Activated CD4-positive, alpha-beta T cell treated with anti-CD3 and anti-CD28 coated beads, Interleukin-10, Interleukin-2, amounts not matched to agents 100 ng/mL and 50 ng/mL, durations not matched to agents 16 hours and 8 hours (primary cell): Measurements from ENCODE around the gene MCM8.
A peak's percentile ranks its signal among the peaks of the same experiment; 100 is the strongest.

Source experiments
- DNase-seq: peaks from one replicate; pipeline ENCODE4 v3.0.0-alpha.2; 2020

MCM8 gene

DNA sequence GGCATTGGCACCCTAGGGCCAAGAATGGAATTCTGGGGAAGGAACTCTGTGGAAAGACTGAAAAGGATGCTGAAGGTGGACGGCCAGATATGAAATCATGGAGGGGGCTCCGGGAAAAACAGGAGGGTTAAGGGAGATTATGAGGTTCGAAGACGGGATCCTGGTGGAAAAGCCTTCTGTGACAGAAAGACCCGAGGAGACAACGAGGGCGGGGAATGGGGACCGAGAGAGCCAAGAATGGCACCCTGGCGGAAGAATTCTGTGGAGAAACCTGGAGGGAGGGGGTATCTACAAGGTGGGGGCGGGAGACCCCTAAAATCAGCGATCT, 545 bp upstream of the MCM8 start:
- DNase-seq: no peak

- DNase-seq: no peak
These were observed 17.0 kb downstream of the MCM8 start for GRCh38 chr20:5967469-5967868.

DNA sequence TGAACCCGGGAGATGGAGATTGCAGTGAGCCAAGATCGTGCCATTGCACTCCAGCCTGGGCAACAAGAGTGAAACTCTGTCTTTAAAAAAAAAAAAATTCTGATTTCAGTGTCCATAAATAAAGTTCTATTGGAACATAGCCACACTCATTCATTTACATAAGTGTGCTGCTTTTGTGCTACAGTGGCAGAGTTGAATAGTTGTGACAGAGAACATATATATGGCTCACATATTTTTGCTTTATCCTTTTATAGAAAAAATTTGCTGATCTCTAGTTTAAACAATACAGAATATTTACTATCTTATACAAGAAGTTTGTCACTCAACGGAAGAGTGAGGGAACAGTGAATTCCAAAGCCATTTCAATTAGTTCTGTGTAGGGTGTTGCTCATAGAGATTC, 18.0 kb downstream of the MCM8 start:
- no peak for DNase-seq

DNA sequence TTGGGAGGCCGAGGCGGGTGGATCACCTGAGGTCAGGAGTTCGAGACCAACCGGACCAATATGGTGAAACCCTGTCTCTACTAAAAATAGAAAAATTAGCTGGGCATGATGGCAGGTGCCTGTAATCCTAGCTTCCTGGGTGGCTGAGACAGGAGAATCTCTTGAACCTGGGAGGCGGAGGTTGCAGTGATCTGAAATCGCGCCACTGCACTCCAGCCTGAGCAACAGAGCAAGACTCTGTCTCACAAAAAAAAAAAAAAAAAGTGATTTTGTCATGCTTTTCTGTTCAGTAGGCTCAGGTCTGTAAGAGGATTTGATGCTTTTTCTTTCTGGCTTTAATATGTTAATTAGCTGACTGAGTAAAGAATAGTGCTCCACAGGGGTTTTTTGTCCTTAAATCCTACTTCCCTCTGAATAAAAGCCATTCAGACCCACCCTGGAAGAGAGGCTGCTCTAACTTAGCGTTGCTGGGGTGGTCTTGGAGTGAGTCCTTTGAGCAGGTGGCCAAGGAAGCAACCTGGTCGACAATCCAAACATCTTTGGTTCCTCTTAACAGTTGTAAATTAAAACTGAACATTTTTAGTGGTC, 19.0 kb downstream of the MCM8 start:
- DNase-seq: no peak

DNA sequence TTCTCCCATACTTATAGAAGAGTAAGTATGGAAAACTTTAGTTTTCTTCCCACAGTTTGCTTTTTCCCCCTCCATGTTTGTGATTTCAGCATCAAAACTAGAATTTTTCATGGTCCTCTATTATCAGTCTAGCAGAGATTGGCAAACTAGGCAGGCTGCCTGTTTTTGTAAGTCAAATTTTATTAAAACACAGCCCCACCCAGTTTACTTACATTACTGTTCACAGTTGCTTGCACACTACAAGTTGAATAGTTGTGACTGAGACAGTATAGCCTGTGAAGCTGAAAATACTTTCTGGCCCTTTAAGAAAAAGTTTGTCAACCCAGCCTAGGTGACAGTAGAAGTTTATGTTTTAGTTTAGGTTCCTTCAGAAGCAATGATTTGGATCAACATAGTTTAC, 19.5 kb downstream of the MCM8 start:
- DNase-seq: no peak

DNA sequence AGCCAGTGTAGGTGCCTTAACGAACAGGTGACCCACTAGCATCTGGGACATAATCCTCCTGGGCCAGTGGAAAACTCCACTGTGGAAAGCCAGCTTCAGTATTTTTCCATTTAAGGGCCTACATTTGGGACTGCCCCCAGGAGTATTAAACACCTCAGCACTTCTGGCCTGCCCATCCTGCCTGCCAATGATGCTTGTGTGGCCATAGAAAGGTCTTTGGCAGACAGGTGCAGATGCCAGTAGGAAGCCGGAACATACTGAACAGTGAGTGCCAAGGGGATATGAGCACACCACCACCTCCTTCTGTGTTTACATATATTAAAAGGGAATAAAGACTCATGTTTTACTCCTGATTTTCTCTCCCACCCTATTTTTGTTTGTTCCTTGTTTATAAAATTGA, 19.9 kb downstream of the MCM8 start:
- DNase-seq: no peak

DNA sequence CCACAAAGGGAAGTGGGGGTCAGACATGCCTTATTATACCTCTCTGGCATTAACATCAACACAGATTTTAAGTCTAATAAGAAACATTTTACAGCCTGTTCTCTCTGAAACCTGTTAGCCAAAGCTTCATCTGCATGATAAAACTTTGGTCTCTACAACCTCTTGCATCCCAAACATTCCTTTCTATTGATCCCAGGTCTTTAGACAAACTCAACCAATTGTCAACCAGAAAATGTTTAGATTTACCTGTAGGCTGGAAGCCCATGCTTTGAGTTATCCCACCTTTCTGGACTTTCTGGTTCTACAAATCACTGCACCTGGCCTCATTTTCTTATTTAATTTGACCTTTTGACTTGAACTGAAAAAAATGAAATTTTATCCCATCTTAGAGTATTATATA, 20.8 kb downstream of the MCM8 start:
- no peak for DNase-seq

GRCh38 chr20:5973172-5973571, 22.7 kb downstream of the MCM8 start:
- DNase-seq: no peak

DNA sequence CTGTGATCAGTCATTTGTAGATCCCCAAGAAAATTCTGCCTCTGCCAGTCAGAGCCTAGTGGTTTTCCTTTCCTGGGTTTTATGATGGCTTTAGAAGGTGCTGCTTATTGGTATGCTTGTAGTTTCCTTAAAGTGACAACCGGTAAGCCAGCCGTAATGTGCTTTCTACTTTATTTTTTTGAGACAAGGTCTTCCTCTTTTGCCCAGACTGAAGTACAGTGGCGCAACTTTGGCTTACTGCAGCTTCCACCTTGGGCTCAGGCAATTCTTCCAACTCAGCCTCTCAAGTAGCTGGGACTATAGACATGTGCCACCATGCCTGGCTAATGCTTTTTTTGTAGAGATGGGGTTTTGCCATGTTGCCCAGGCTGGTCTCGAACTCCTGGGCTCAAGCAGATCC, 23.5 kb downstream of the MCM8 start:
- no peak for DNase-seq

- no peak for DNase-seq
These were observed 24.1 kb downstream of the MCM8 start for GRCh38 chr20:5974531-5974930.

DNA sequence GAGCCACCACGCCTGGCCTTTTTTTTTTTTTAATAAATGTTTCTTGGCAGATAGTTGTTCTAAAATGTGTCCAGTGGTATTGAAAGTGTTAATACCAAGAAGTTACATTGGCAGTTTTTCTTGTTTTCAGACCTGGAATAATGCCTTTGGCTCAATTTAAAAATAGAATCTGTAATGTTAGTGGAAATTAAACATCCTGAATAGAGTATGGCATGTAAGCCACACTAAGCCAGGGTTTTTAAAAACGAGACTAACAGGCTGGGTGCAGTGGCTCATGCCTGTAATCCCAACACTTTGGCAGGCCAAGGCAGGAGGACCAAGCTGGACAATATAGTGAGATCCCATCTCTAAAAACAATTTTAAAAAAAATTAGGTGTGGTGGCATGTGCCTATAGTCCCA, 25.3 kb downstream of the MCM8 start:
- no peak for DNase-seq

- no peak for DNase-seq
These were observed 26.8 kb downstream of the MCM8 start for GRCh38 chr20:5977223-5977622.

- no peak for DNase-seq
These were observed 27.5 kb downstream of the MCM8 start for GRCh38 chr20:5977975-5978374.

- DNase-seq: no peak
These were observed 29.3 kb downstream of the MCM8 start for GRCh38 chr20:5979801-5980200.

DNA sequence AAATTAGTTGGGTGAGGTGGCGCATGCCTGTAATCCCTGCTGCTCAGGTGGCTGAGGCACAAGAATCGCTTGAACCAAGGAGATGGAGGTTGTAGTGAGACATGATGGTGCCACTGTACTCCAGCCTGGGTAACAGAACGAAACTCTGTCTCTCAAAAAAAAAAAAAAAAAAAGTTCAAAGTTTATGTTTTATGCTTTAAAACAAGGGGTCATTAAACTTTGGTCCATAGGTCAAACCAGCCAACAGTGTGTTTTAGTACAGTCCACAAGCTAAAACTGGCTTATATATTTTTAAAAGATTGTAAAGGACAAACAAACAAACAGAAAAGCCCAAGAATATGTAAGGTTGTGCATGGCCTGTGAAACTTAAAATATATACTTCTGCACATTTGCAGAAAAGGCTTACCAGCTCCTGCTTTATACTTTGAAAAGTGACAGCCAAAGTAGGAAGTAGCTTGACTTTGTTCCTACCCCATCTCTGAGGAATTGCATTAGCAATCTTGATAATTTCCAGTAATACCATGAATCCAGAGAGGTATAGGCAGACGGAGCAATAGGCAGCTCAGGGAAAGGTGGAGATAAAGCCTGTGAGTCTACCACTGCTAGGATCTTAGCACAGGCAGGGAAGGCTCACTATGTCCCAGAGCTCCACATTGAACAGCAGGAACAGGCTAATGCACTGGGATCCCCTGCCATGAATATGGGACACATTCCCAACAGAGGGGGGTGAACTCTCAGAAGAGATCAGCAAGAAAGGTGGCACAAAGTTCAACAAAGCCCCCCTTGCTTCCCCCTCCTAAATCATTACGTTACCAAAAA, 30.5 kb downstream of the MCM8 start:
- no peak for DNase-seq

DNA sequence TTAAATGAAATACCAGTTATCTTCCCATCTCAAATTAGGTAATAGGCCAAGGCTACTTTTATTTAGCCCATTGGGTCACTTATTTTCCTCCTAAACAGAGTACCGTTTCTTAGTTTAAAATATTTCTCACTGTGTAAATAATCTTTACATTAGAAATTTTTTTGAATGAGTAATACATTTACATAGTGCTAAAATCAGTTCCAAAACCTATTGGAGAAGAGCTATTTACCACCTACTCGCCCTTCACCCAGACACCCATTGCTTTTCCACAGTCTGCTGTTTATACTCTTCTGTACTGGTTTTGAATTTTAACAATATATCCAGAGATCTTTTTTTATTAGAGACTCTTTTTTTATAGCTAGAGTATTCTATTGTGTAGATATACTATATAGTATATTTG, 36.9 kb downstream of the MCM8 start:
- no peak for DNase-seq

- DNase-seq: no peak
These were observed 39.1 kb downstream of the MCM8 start for GRCh38 chr20:5989539-5989938.

DNA sequence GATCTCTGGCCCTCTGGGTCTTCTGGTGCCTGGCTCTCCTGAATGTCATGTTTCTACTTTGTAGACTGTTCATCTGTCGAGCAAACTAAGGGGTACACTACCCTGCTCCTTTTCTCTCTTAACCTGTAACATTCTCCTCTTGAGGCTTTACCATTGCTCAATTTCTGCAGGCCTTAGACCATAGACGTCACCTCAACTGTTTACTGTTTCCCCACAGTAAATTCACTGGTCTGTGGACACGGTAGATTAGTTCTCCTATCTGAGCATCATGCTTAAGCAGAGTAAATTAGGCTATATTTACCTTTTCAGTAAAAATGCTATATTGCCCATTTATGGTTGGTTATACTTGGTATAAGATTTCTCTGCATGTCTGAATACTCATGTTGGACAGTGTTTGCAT, 40.5 kb downstream of the MCM8 start:
- DNase-seq: no peak

DNA sequence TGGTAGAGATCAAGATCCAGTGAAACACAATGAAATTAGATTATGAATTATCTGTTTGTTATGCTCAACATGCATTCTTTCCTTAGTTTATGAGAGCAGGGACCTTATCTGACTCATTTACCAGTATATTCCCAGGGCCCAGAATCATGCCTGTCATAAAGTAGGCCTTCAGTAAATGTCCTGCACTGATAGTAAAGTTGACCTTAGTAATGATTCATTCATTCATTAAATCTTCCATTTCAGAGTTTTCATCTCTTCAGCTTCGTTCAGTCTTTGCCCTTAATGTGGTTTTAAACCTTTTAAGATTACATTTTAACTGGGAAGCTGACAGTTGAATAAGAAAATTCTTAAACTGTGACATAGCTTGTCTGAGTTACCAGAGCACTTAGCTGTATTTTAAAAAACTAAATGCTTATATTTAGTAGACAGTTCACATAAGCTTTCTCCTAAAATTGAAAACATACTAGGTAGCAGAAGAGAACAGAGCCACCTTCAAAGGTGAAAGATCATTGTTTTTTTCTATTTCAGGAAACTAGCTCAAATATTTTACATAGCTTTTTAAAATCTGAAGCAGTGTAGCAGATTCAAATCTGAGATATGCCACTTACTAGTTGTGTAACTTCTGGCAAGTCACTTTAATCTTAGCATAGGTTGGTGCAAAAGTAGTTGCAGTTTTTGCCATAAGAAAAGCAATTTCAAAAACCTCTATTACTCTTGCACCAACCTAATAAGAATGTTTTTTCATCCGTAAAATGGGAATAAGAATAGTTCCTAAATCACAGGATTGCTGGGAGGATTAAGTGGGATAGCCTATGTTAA, 41.4 kb downstream of the MCM8 start:
- DNase-seq: no peak

DNA sequence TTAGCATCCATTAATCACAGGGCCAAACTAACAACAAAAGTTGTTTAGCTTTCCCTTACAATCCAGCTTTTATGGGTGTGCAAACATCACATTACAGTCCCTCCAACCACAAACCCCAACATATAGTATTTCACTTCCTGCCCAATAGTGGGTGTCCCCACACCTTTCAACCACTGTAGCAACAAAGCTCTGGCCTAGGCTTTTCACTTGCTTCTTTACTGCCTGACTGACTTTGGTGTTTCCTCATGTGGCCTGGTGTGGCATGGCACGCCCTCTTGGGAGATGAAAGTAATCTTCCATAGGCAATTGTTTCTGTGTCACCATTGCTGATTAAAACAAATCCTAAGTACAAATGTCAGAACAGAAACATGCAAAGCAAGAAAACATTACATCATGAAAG, 46.3 kb downstream of the MCM8 start:
- peak; percentile 73 for DNase-seq

DNA sequence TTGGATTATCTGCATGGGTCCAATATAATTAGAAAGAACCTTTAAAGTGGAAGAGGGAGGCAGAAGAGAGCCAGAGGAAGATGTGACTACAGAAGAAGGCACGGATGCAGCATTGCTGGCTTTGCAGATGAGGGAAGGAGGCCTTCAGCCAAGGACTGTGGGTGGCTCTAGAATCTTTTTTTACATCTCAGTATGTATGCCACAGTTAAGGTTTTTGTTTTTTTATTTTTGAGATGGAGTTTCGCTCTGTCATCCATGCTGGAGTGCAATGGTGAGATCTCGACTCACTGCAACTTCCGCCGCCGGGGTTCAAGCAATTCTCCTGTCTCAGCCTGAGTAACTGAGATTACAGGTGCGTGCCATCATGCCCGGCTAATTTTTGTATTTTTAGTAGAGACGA, 49.3 kb downstream of the MCM8 start:
- no peak for DNase-seq

DNA sequence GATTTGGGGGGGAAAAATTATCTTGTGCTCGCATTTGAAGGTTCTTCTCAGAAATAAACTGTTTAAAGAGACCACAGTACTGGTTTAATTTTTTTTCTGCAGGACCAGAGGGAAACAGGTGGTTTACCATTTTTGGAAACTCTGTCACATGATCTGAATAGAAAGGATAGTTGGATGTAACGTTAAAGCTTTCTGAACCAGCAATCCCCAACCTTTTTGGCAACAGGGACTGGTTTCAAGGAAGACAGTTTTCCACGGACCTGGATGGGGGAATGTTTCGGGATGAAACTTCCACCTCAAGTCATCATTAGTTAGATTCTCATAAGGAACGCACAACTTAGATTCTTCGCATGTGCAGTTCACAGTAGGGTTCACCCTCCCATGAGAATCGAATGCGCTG, 50.4 kb downstream of the MCM8 start:
- no peak for DNase-seq

DNA sequence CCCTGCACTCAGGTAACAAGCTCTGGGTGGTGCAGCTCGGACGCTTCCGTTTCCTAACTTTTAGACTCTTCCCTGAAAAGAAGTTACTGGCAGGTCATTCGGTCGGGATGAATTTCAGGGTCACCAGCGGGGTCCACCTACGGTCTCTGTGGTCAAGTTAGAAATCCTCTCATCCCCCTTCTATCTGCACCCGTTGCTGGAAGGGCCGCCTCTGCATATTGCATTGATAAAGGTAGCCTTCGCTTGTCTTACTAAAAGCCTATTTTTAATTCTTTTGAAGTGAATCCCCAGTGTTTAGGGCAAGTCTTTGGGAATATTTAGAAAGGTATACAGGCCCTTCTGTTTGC, 56.1 kb downstream of the MCM8 start:
- peak; percentile 2 for DNase-seq

DNA sequence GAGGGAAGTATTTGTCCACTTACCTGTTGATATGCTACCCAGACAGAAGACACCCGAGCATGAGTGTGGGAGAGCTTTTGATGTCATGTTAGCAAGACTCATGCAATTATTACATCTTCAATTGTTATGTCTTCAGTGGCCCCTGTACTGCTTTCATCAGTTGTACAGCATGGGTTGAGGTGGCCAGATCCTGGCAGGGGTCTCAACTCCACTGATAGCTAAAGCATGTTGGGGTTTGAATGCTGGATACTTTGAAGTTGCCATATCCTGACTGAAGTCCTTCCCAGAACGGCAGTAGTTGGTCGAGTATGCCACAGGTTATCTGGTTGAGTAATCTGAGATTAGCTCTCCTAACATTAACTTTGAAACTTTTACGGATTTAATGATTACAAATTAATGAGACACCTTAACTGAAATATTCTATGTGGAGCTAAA, 56.7 kb downstream of the MCM8 start:
- peak; percentile 14 for DNase-seq
